ENCODE data around the gene POLR3B.
A peak's percentile ranks its signal among the peaks of the same experiment; 100 is the strongest.
"Not testable (repeated sequence)": the region's sequence is repeated elsewhere in the genome, so short reads cannot be mapped to it uniquely, and the experiment has no call there.

Gene POLR3B

GRCh38 chr12:106357549-106358395, at the start of gene POLR3B:
Gene POLR3B, plus strand, starts transcription at chr12:106357748. Its CDS starts 132 bp downstream, at chr12:106357880.
- Histone ChIP-seq H3K4me3 (ENCODE audit: low read depth in 1 of 5, low read length in 5 of 5) (peak within 1 kb of the TSS; percentile 86 to 96 (median 92)), H3K27me3 (ENCODE audit: control insufficient read depth in 5 of 5, insufficient read depth in 4 of 5, low read length in 5 of 5) (no peaks in the 10 kb centered on the region), H3K27ac (ENCODE audit: low read depth, low read length) (peak within 1 kb of the TSS; percentile 95), H3K9me3 (ENCODE audit: control insufficient read depth in 5 of 5, low read length in 5 of 5) (no peaks in the 10 kb centered on the region), H3K36me3 (ENCODE audit: control insufficient read depth in 5 of 5, insufficient read depth in 5 of 5, low read length in 5 of 5) (no peaks in the 10 kb centered on the region), H3K4me1 (ENCODE audit: control insufficient read depth in 5 of 5, insufficient read depth in 5 of 5, low read length in 5 of 5) (peaks cover 0 to 21% (median 19%) of the 10 kb centered on the region in 5 donors), H3K9ac (ENCODE audit: low read length in 5 of 5) (peak within 1 kb of the TSS; percentile 65 to 89 (median 82))

DNA sequence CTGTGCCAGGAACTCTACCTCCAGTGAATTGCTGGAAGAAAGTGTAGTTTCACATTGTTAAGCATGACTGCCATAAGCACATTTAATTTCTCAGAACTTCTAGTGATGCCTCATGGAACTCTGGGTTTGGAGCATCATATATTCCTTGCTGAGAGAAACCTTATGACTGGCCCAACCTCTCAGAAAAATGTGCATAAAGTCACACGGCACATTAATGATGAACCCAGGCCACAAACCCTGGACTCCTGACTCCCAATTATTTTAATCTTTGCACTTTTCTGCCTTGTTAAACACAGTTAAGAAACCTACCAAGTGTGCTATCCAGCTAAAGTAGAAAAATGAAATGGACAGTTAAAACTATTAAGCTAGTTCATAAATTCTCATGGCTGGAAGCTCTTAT, 49.4 kb upstream of the POLR3B start:
- Histone ChIP-seq H3K9me3 (ENCODE audit: control insufficient read depth in 5 of 5, low read length in 5 of 5) (no peaks in the 10 kb centered on the region), H3K9ac (ENCODE audit: low read length in 5 of 5) (no peak overlapping the region), H3K27me3 (ENCODE audit: control insufficient read depth in 5 of 5, insufficient read depth in 4 of 5, low read length in 5 of 5) (no peaks in the 10 kb centered on the region), H3K36me3 (ENCODE audit: control insufficient read depth in 5 of 5, insufficient read depth in 5 of 5, low read length in 5 of 5) (peaks cover 0 to 8% (median 3%) of the 10 kb centered on the region in 5 donors), H3K4me3 (ENCODE audit: low read depth in 1 of 5, low read length in 5 of 5) (no peak overlapping the region), H3K4me1 (ENCODE audit: control insufficient read depth in 5 of 5, insufficient read depth in 5 of 5, low read length in 5 of 5) (peaks cover 10 to 41% (median 27%) of the 10 kb centered on the region in 5 donors), H3K27ac (ENCODE audit: low read depth, low read length) (no peak overlapping the region)

GRCh38 chr12:106308611-106309010, 48.9 kb upstream of the POLR3B start:
- Histone ChIP-seq H3K4me3 (ENCODE audit: low read depth in 1 of 5, low read length in 5 of 5) (no peak overlapping the region), H3K27ac (ENCODE audit: low read depth, low read length) (no peak overlapping the region), H3K9me3 (ENCODE audit: control insufficient read depth in 5 of 5, low read length in 5 of 5) (no peaks in the 10 kb centered on the region), H3K27me3 (ENCODE audit: control insufficient read depth in 5 of 5, insufficient read depth in 4 of 5, low read length in 5 of 5) (no peaks in the 10 kb centered on the region), H3K4me1 (ENCODE audit: control insufficient read depth in 5 of 5, insufficient read depth in 5 of 5, low read length in 5 of 5) (peaks cover 10 to 37% (median 22%) of the 10 kb centered on the region in 5 donors), H3K9ac (ENCODE audit: low read length in 5 of 5) (no peak overlapping the region), H3K36me3 (ENCODE audit: control insufficient read depth in 5 of 5, insufficient read depth in 5 of 5, low read length in 5 of 5) (peaks cover 0 to 8% (median 3%) of the 10 kb centered on the region in 5 donors)

- peaks cover 5 to 24% (median 10%) of the 10 kb centered on the region in 5 donors for H3K4me1 ChIP-seq (ENCODE audit: control insufficient read depth in 5 of 5, insufficient read depth in 5 of 5, low read length in 5 of 5)
- H3K9me3 ChIP-seq (ENCODE audit: control insufficient read depth in 5 of 5, low read length in 5 of 5), result no peaks in the 10 kb centered on the region
- no peak overlapping the region for H3K27ac ChIP-seq (ENCODE audit: low read depth, low read length)
Observed at GRCh38 chr12:106309671-106310505, 47.7 kb upstream of the POLR3B start.

GRCh38 chr12:106310687-106311086, 46.9 kb upstream of the POLR3B start:
- no peak overlapping the region for H3K4me3 ChIP-seq (ENCODE audit: low read depth in 1 of 5, low read length in 5 of 5)
- no peak overlapping the region for H3K27ac ChIP-seq (ENCODE audit: low read depth, low read length)
- H3K27me3 ChIP-seq (ENCODE audit: control insufficient read depth in 5 of 5, insufficient read depth in 4 of 5, low read length in 5 of 5), result no peaks in the 10 kb centered on the region
- no peaks in the 10 kb centered on the region for H3K9me3 ChIP-seq (ENCODE audit: control insufficient read depth in 5 of 5, low read length in 5 of 5)
- H3K4me1 ChIP-seq (ENCODE audit: control insufficient read depth in 5 of 5, insufficient read depth in 5 of 5, low read length in 5 of 5), result peaks cover 2 to 16% (median 3%) of the 10 kb centered on the region in 5 donors
- peaks cover 12 to 24% (median 15%) of the 10 kb centered on the region in 5 donors for H3K36me3 ChIP-seq (ENCODE audit: control insufficient read depth in 5 of 5, insufficient read depth in 5 of 5, low read length in 5 of 5)
- H3K9ac ChIP-seq (ENCODE audit: low read length in 5 of 5), result no peak overlapping the region

More at GRCh38 chr12:106309671-106310505, 47.7 kb upstream of the POLR3B start:
- Histone ChIP-seq H3K9ac (ENCODE audit: low read length in 5 of 5) (no peak overlapping the region), H3K4me3 (ENCODE audit: low read depth in 1 of 5, low read length in 5 of 5) (no peak overlapping the region), H3K27me3 (ENCODE audit: control insufficient read depth in 5 of 5, insufficient read depth in 4 of 5, low read length in 5 of 5) (no peaks in the 10 kb centered on the region), H3K36me3 (ENCODE audit: control insufficient read depth in 5 of 5, insufficient read depth in 5 of 5, low read length in 5 of 5) (peaks cover 5 to 17% (median 8%) of the 10 kb centered on the region in 5 donors)

DNA sequence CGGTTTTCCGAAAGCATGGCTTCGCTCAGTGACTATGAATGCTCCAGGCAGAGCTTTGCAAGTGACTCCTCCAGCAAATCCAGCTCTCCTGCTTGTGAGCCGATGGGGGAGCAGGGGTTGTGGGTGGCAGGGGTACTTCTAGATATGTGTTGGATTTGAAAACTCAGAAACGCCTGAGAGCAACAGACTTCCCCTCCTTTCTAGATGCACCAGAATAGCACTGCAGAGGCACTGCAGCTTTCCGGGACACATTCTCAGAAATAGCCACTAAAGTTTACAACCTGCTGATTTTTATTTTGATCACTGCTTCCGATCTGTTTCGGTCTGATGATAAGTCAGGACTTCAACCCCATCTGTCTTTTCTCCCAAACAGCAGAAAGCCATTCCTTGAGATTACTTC, 46.4 kb upstream of the POLR3B start:
- H3K27ac ChIP-seq (ENCODE audit: low read depth, low read length), result no peak overlapping the region
- peaks cover 12 to 29% (median 20%) of the 10 kb centered on the region in 5 donors for H3K36me3 ChIP-seq (ENCODE audit: control insufficient read depth in 5 of 5, insufficient read depth in 5 of 5, low read length in 5 of 5)
- no peak overlapping the region for H3K9ac ChIP-seq (ENCODE audit: low read length in 5 of 5)

DNA sequence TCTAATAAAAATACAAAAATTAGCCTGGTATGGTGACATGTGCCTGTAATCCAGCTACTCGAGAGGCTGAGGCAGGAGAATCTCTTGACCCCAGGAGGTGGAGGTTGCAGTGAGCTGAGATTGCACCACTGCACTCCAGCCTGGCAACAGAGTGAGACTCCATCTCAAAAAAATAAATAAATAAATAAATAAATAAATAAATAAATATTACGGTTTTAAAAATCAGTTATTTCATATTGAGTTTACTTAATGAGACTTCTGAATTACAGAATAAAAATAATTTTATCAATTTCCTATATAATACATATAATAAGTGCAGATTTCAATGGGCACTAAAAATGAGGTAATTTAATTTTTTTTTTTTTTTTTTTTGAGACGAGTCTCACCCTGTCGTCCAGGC, 44.1 kb upstream of the POLR3B start:
- not testable (repeated sequence) for H3K4me3 ChIP-seq (ENCODE audit: low read depth in 1 of 5, low read length in 5 of 5); H3K9ac ChIP-seq (ENCODE audit: low read length in 5 of 5); H3K27ac ChIP-seq (ENCODE audit: low read depth, low read length); H3K9me3 ChIP-seq (ENCODE audit: control insufficient read depth in 5 of 5, low read length in 5 of 5); H3K27me3 ChIP-seq (ENCODE audit: control insufficient read depth in 5 of 5, insufficient read depth in 4 of 5, low read length in 5 of 5)
- Histone ChIP-seq H3K4me1 (ENCODE audit: control insufficient read depth in 5 of 5, insufficient read depth in 5 of 5, low read length in 5 of 5) (peaks cover 3 to 11% (median 6%) of the 10 kb centered on the region in 5 donors), H3K36me3 (ENCODE audit: control insufficient read depth in 5 of 5, insufficient read depth in 5 of 5, low read length in 5 of 5) (peaks cover 11 to 47% (median 36%) of the 10 kb centered on the region in 5 donors)

More for the DNA sequence above, 46.4 kb upstream of the POLR3B start:
- Histone ChIP-seq H3K4me1 (ENCODE audit: control insufficient read depth in 5 of 5, insufficient read depth in 5 of 5, low read length in 5 of 5) (peaks cover 0 to 12% (median 3%) of the 10 kb centered on the region in 5 donors), H3K4me3 (ENCODE audit: low read depth in 1 of 5, low read length in 5 of 5) (no peak overlapping the region), H3K9me3 (ENCODE audit: control insufficient read depth in 5 of 5, low read length in 5 of 5) (no peaks in the 10 kb centered on the region), H3K27me3 (ENCODE audit: control insufficient read depth in 5 of 5, insufficient read depth in 4 of 5, low read length in 5 of 5) (no peaks in the 10 kb centered on the region)

DNA sequence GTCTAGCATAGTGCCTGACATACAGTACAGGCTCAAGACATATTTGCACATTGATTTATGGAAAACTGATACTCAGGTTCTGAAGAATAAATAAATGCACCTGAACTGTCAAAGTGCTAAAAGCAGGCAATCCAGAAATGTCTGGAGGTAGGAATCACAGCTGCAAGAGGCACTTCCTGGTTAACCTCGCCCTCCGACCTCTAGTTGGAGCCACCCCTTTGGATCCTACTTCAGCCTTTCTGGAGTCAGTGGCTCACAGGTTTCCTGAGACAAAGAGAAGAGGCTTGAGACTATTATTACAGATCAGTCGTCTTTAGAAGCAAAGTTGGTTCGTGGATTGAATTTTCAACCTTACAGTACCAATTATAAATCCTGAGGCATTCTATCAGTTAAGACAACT, 42.0 kb upstream of the POLR3B start:
- no peaks in the 10 kb centered on the region for H3K9me3 ChIP-seq (ENCODE audit: control insufficient read depth in 5 of 5, low read length in 5 of 5)
- H3K27me3 ChIP-seq (ENCODE audit: control insufficient read depth in 5 of 5, insufficient read depth in 4 of 5, low read length in 5 of 5), result no peaks in the 10 kb centered on the region
- peaks cover 0 to 11% (median 6%) of the 10 kb centered on the region in 5 donors for H3K4me1 ChIP-seq (ENCODE audit: control insufficient read depth in 5 of 5, insufficient read depth in 5 of 5, low read length in 5 of 5)
- no peak overlapping the region for H3K9ac ChIP-seq (ENCODE audit: low read length in 5 of 5)
- H3K4me3 ChIP-seq (ENCODE audit: low read depth in 1 of 5, low read length in 5 of 5), result no peak overlapping the region
- peaks cover 16 to 59% (median 46%) of the 10 kb centered on the region in 5 donors for H3K36me3 ChIP-seq (ENCODE audit: control insufficient read depth in 5 of 5, insufficient read depth in 5 of 5, low read length in 5 of 5)
- H3K27ac ChIP-seq (ENCODE audit: low read depth, low read length), result no peak overlapping the region

DNA sequence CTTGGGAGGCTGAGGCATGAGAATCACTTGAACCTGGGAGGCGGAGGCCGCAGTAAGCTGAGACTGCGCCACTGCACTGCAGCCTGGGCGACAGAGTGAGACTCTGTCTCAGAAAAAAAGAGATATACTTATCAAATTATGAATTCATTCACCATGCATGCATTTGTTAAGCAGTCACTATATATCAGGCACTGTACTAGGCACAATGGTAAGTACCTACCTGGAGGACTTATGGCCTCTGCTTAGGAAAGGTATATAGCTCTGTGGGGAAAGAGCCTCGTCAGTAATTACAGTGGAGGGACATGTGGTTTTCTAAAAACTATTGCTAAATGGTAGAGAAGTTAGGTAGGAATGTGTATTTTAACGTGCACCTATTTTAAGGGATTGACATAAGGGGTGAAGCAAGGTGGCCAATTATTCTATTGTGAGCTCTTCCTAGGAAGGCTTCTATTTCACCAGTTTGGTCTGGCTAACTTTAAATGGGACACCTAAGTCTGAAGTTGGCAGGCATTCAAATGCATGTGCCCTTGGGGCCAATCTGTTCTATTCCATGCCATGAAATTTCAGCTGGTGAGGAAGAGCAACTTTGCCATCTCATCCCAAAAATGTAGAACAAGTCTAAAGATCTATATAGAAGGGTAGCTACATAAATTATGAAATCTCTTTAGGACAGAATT, 40.0 kb upstream of the POLR3B start:
- no peaks in the 10 kb centered on the region for H3K9me3 ChIP-seq (ENCODE audit: control insufficient read depth in 5 of 5, low read length in 5 of 5)
- H3K4me1 ChIP-seq (ENCODE audit: control insufficient read depth in 5 of 5, insufficient read depth in 5 of 5, low read length in 5 of 5), result peaks cover 2 to 18% (median 13%) of the 10 kb centered on the region in 5 donors
- peaks cover 24 to 77% (median 59%) of the 10 kb centered on the region in 5 donors for H3K36me3 ChIP-seq (ENCODE audit: control insufficient read depth in 5 of 5, insufficient read depth in 5 of 5, low read length in 5 of 5)

More for the DNA sequence above, 40.0 kb upstream of the POLR3B start:
- H3K27ac ChIP-seq (ENCODE audit: low read depth, low read length), result no peak overlapping the region
- no peak overlapping the region for H3K4me3 ChIP-seq (ENCODE audit: low read depth in 1 of 5, low read length in 5 of 5)
- no peaks in the 10 kb centered on the region for H3K27me3 ChIP-seq (ENCODE audit: control insufficient read depth in 5 of 5, insufficient read depth in 4 of 5, low read length in 5 of 5)
- H3K9ac ChIP-seq (ENCODE audit: low read length in 5 of 5), result no peak overlapping the region

Measured in subcutaneous abdominal adipose tissue (tissue), 5 donors.